H1 (cell line): ENCODE measurements around the gene TNN.

Experiments
- CTCF ChIP-seq, 3 experiments: IDR thresholded peaks; 1 replicate in 2 of 3; 2 replicates in 1 of 3; pipeline versions ENCODE4 v1.5.1 to v1.6.1; 2011; ENCODE audit warnings: low read length in 3 of 3, mild to moderate bottlenecking in 3 of 3, inconsistent platforms in 2 of 3, low read depth in 1 of 3, moderate library complexity in 1 of 3; ENCODE audit not compliant: insufficient read depth in 1 of 3; ENCODE audit errors: control extremely low read depth in 1 of 3
- EGR1 ChIP-seq: IDR thresholded peaks from 2 replicates; pipeline ENCODE4 v1.6.1; 2011; ENCODE audit warnings: low read depth, low read length, borderline replicate concordance
- EP300 ChIP-seq, 2 experiments: IDR thresholded peaks; 1 replicate in 1 of 2; 2 replicates in 1 of 2; pipeline ENCODE4 v1.6.1; 2011 to 2012; ENCODE audit warnings: low read depth in 2 of 2, low read length in 2 of 2, mild to moderate bottlenecking in 2 of 2, borderline replicate concordance in 1 of 2, inconsistent platforms in 1 of 2, moderate library complexity in 1 of 2
- EZH2 ChIP-seq: fragments of 200-600 bp; sonication (generic); IDR thresholded peaks from 2 replicates; pipeline ENCODE4 v1.7.1; 2012; ENCODE audit warnings: low read depth, mild to moderate bottlenecking, moderate library complexity, low read length, inconsistent platforms; ENCODE audit not compliant: severe bottlenecking
- FOSL1 ChIP-seq: IDR thresholded peaks from 2 replicates; pipeline ENCODE4 v1.6.1; 2011; ENCODE audit warnings: mild to moderate bottlenecking, low read depth, low read length, moderate library complexity; ENCODE audit not compliant: insufficient read depth
- POLR2A ChIP-seq, 2 experiments: IDR thresholded peaks; 1 replicate in 1 of 2; 2 replicates in 1 of 2; pipeline ENCODE4 v1.6.1; 2011; ENCODE audit warnings: low read depth in 2 of 2, low read length in 2 of 2, mild to moderate bottlenecking in 2 of 2; ENCODE audit errors: control extremely low read depth in 1 of 2
- POLR2AphosphoS5 ChIP-seq: IDR thresholded peaks from 2 replicates; pipeline ENCODE4 v1.6.1; 2011; ENCODE audit warnings: low read depth, low read length
- RXRA ChIP-seq: IDR thresholded peaks from 2 replicates; pipeline ENCODE4 v1.6.1; 2011; ENCODE audit warnings: low read depth, mild to moderate bottlenecking, low read length, moderate library complexity; ENCODE audit not compliant: insufficient read depth
- SIN3A ChIP-seq, 2 experiments: IDR thresholded peaks in 1 of 2; conservative IDR thresholded peaks in 1 of 2; 2 replicates each; pipeline ENCODE4 v1.6.1; 2011 to 2012; ENCODE audit warnings: low read length in 2 of 2, improper control_type of control experiment in 1 of 2, low read depth in 1 of 2, mild to moderate bottlenecking in 1 of 2
- TCF12 ChIP-seq: IDR thresholded peaks from 2 replicates; pipeline ENCODE4 v1.6.1; 2011; ENCODE audit warnings: low read depth, mild to moderate bottlenecking, low read length

- TF ChIP-seq EGR1 (no peak), RXRA (no peak), EZH2 (no peak), CTCF (IDR thresholded peaks at IDR 0.05; ENCODE audit: control extremely low read depth in 1 of 3, insufficient read depth in 1 of 3, low read depth in 1 of 3, low read length in 3 of 3) (no peak), POLR2AphosphoS5 (no peak), TCF12 (no peak), FOSL1 (no peak), EP300 (IDR thresholded peaks at IDR 0.05; ENCODE audit: borderline replicate concordance in 1 of 2, low read depth in 2 of 2, low read length in 2 of 2) (no peak), SIN3A (conservative IDR thresholded peaks at IDR 0.05 in 1 of 2, IDR thresholded peaks at IDR 0.05 in 1 of 2; ENCODE audit: low read depth in 1 of 2, low read length in 2 of 2) (no peak), POLR2A (IDR thresholded peaks at IDR 0.05; ENCODE audit: control extremely low read depth in 1 of 2, low read depth in 2 of 2, low read length in 2 of 2) (no peak)
These were observed 59.9 kb downstream of the TNN start for GRCh38 chr1:175127565-175127964.
